Measurements from ENCODE around the gene ZCCHC14. TPM values are rescaled to one million over a fixed set of nuclear protein-coding genes. Genes with fewer than 3 reads are reported as not detected.
A peak's percentile ranks its signal among the peaks of the same experiment; 100 is the strongest.

Gene ZCCHC14
- total and polyA plus RNA-seq, 2 of the 13 experiments (the other 11 are each of a cell fraction or from before 2014, with no cell fraction given) = 12.4 to 12.5 TPM

DNA sequence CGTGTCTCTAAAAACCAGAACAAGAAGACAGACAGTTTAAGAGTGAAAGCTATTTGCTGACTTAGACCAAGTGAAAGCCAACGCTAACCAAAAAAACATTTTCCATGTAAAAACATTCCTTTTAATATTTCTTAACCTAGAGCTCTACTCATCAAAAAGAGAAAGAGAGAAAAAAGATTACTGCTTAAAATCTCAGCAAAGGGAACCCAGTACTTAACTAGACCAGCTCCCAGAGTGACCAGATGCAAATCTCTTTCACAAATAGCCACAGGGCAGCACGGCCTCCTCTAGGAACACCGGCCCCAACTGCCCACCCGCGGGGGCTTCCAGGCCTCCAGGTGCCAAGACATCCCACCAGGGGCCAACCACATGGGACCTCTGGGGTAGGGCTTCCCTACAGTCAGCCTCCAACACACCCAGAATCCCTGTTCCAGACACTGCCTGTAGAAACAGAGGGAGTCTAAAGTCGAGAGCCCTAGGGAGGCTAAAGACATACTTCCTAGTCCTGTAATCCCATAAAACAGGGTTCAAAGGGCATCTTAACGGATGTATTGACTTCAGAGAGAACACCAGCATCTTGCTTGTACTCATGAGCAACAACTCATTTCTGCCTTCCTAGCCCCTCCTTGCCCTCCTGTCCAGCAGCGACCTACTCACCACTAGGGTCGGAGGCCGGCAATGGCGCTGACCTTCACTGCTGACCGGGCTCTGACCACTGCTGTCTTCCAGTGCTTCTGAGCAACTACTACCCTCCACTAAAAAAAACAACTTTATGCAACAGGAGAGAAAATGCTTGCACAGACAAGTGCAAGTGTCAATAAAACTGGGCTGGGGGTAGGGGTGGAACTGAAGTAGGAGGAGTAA is 21.3 kb downstream of the ZCCHC14 start (continued):
- TF ChIP-seq ZNF660 (CRISPR knock-in tag; IDR thresholded peaks at IDR 0.05; ENCODE audit: borderline replicate concordance, low read depth) = no peak
- TF ChIP-seq, protein P1, sequence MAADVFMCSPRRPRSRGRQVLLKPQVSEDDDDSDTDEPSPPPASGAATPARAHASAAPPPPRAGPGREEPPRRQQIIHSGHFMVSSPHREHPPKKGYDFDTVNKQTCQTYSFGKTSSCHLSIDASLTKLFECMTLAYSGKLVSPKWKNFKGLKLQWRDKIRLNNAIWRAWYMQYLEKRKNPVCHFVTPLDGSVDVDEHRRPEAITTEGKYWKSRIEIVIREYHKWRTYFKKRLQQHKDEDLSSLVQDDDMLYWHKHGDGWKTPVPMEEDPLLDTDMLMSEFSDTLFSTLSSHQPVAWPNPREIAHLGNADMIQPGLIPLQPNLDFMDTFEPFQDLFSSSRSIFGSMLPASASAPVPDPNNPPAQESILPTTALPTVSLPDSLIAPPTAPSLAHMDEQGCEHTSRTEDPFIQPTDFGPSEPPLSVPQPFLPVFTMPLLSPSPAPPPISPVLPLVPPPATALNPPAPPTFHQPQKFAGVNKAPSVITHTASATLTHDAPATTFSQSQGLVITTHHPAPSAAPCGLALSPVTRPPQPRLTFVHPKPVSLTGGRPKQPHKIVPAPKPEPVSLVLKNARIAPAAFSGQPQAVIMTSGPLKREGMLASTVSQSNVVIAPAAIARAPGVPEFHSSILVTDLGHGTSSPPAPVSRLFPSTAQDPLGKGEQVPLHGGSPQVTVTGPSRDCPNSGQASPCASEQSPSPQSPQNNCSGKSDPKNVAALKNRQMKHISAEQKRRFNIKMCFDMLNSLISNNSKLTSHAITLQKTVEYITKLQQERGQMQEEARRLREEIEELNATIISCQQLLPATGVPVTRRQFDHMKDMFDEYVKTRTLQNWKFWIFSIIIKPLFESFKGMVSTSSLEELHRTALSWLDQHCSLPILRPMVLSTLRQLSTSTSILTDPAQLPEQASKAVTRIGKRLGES (CRISPR knock-in tag; IDR thresholded peaks at IDR 0.05; ENCODE audit: borderline replicate concordance) = no peak
- TF ChIP-seq, protein P2, sequence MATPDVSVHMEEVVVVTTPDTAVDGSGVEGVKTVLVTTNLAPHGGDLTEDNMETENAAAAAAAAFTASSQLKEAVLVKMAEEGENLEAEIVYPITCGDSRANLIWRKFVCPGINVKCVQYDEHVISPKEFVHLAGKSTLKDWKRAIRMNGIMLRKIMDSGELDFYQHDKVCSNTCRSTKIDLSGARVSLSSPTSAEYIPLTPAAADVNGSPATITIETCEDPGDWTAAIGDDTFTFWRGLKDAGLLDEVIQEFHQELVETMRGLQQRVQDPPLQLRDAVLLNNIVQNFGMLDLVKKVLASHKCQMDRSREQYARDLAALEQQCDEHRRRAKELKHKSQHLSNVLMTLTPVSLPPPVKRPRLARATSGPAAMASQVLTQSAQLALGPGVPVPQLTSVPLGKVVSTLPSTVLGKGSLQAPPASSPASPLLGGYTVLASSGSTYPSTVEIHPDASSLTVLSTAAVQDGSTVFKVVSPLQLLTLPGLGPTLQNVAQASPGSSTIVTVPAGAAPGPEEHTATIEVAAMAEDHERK (CRISPR knock-in tag; IDR thresholded peaks at IDR 0.05; ENCODE audit: low read depth) = no peak
- TF ChIP-seq, protein P3, sequence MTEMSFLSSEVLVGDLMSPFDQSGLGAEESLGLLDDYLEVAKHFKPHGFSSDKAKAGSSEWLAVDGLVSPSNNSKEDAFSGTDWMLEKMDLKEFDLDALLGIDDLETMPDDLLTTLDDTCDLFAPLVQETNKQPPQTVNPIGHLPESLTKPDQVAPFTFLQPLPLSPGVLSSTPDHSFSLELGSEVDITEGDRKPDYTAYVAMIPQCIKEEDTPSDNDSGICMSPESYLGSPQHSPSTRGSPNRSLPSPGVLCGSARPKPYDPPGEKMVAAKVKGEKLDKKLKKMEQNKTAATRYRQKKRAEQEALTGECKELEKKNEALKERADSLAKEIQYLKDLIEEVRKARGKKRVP (CRISPR knock-in tag; IDR thresholded peaks at IDR 0.05) = no peak
- TF ChIP-seq, protein P4, sequence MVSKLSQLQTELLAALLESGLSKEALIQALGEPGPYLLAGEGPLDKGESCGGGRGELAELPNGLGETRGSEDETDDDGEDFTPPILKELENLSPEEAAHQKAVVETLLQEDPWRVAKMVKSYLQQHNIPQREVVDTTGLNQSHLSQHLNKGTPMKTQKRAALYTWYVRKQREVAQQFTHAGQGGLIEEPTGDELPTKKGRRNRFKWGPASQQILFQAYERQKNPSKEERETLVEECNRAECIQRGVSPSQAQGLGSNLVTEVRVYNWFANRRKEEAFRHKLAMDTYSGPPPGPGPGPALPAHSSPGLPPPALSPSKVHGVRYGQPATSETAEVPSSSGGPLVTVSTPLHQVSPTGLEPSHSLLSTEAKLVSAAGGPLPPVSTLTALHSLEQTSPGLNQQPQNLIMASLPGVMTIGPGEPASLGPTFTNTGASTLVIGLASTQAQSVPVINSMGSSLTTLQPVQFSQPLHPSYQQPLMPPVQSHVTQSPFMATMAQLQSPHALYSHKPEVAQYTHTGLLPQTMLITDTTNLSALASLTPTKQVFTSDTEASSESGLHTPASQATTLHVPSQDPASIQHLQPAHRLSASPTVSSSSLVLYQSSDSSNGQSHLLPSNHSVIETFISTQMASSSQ (IDR thresholded peaks at IDR 0.05; ENCODE audit: low read depth) = no peak
- TF ChIP-seq, protein P4 (CRISPR knock-in tag; IDR thresholded peaks at IDR 0.05; ENCODE audit: borderline replicate concordance) = no peak
- no peak for TF ChIP-seq CEBPB (IDR thresholded peaks at IDR 0.05; ENCODE audit: borderline replicate concordance, low read depth, low read length)
- TF ChIP-seq, protein P5, sequence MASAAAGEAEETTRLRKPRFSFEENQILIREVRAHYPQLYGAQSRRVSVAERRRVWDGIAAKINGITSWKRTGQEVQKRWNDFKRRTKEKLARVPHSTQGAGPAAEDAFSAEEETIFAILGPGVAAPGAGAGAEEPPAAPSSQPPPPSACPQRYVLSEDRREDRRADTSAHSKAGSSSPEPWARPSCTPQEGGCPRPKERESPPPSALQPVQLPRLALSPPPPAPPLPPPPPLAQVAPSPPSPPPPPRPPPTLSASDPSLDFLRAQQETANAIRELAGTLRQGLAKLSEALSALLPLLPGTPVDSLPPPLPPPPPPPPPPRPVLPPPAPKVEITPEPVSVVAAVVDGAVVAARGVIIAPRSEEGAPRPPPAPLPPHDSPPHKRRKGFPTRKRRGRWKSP (CRISPR knock-in tag; IDR thresholded peaks at IDR 0.05) = no peak
- TF ChIP-seq ASH2L (IDR thresholded peaks at IDR 0.05; ENCODE audit: insufficient read length, low read depth, low read length) = peak; percentile 42
- no peak for TF ChIP-seq NFIB (CRISPR knock-in tag; IDR thresholded peaks at IDR 0.05; ENCODE audit: borderline replicate concordance)
- no peak for TF ChIP-seq MTF2 (CRISPR knock-in tag; IDR thresholded peaks at IDR 0.05; ENCODE audit: borderline replicate concordance)
- no peak for TF ChIP-seq SMAD9 (CRISPR knock-in tag; IDR thresholded peaks at IDR 0.05)
- no peak for TF ChIP-seq HNRNPUL1 (IDR thresholded peaks at IDR 0.05; ENCODE audit: low read depth, low read length)
- TF ChIP-seq ZKSCAN8 (CRISPR knock-in tag; IDR thresholded peaks at IDR 0.05; ENCODE audit: borderline replicate concordance) = peak; percentile 45; the same call in 1 of the 2 replicates
- no peak for TF ChIP-seq CC2D1A (CRISPR knock-in tag; IDR thresholded peaks at IDR 0.05)
- no peak for TF ChIP-seq MTA3 (CRISPR knock-in tag; IDR thresholded peaks at IDR 0.05)
- no peak; the same call in 1 of the 2 replicates for TF ChIP-seq ZSCAN21 (CRISPR knock-in tag; IDR thresholded peaks at IDR 0.05; ENCODE audit: borderline replicate concordance)

Data from HepG2 (cell line).